ENCODE results near the gene TBX1.
"Not testable (repeated sequence)": the region's sequence is repeated elsewhere in the genome, so short reads cannot be mapped to it uniquely, and the experiment has no call there.

The TBX1 gene

DNA sequence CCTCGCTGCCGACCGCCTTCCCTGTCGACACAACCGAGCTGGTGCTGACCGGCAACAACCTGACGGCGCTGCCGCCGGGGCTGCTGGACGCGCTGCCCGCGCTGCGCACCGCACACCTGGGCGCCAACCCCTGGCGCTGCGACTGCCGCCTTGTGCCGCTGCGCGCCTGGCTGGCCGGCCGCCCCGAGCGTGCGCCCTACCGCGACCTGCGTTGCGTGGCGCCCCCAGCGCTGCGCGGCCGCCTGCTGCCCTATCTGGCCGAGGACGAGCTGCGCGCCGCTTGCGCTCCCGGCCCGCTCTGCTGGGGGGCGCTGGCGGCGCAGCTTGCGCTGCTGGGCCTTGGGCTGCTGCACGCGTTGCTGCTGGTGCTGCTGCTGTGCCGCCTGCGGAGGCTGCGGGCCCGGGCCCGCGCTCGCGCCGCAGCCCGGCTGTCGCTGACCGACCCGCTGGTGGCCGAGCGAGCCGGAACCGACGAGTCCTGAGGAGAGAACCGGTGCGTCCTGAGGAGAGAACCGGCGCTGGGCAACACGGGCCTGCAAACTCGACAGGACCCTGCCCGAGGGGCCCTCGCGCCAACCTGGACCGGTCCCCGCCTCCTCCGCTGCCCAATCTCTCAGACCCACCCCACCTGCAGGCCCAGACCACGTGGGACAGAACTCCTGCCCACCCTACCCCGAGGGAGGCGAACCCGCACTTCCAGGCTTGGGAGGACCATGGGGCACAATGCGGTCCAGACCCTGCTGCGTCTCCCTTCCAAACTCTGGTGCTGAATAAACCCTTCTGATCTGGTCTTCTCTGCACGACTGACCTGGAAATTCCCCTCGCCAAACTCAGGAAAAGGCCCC is 36.4 kb upstream of the TBX1 start:
- no peak for DNase-seq

DNA sequence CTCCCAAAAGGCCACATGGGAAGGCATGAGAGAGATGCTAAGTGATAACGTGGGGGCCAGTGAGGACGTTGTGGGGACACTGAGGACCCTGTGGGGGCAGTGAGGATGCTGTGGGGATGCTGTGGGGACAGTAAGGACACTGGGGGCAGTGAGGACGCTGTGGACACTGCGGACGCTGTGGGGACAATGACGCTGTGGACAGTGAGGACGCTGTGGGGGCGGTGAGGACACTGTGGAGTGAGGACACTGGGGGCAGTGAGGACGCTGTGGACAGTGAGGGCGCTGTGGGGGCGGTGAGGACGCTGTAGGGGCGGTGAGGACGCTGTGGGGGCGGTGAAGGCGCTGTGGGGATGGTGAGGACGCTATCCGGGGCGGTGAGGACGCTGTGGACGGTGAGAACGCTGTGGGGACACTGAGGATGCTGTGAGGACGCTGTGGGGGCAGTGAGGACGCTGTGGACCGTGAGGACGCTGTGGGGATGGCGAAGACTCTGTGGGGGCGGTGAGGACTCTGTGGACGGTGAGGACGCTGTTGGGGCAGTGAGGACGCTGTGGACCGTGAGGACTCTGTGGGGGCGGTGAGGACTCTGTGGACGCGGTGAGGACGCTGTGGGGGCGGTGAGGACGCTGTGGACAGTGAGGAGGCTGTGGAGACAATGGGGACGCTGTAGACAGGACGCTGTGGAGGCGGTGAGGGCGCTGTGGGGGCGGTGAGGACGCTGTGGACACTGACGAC is 35.5 kb upstream of the TBX1 start:
- no peak for DNase-seq

DNA sequence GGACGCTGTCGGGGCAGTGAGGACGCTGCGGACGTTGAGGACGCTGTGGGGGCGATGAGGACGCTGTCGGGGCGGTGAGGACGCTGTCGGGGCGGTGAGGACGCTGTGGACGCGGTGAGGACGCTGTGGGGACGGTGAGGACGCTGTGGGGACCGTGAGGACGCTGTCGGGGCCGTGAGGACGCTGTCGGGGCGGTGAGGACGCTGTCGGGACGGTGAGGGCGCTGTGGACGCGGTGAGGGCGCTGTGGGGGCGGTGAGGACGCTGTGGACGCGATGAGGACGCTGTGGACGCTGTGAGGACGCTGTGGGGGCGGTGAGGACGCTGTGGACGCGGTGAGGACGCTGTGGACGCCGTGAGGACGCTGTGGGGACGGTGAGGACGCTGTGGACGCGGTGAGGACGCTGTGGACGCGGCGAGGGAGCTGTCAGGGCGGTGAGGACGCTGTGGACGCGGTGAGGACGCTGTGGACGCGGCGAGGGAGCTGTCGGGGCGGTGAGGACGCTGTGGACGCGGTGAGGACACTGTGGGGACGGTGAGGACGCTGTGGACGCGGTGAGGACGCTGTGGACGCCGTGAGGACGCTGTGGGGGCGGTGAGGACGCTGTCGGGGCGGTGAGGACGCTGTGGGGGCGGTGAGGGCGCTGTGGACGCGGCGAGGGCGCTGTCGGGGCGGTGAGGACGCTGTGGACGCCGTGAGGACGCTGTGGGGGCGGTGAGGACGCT is 34.4 kb upstream of the TBX1 start:
- not testable (repeated sequence) for DNase-seq

DNA sequence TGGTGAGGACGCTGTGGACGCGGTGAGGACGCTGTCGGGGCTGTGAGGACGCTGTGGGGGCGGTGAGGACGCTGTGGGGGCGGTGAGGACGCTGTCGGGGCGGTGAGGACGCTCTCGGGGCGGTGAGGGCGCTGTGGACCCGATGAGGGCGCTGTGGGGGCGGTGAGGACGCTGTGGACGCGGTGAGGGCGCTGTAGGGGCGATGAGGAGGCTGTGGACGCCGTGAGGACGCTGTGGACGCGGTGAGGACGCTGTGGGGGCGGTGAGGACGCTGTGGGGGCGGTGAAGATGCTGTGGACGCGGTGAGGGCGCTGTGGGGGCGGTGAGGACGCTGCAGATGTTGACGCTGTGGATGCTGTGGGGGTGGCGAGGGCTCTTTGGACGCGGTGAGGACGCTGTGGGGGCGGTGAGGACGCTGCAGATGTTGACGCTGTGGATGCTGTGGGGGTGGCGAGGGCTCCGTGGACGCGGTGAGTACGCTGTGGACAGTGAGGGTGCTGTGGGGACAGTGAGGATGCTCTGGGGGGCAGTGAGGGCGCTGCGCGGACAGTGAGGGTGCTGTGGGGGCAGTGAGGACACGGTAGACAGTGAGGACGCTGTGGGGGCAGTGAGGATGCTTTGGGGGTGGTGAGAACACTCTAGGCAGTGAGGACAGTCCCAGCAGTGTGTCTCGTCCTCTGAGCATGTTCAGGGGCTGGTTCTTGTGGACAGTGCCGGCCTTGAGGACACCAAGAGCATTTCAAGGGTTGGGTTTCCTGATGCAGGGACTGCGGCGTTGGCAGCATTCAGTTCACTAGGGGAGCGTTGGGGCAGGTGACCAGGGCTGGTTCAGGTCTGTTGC is 33.0 kb upstream of the TBX1 start:
- no peak for DNase-seq

DNA sequence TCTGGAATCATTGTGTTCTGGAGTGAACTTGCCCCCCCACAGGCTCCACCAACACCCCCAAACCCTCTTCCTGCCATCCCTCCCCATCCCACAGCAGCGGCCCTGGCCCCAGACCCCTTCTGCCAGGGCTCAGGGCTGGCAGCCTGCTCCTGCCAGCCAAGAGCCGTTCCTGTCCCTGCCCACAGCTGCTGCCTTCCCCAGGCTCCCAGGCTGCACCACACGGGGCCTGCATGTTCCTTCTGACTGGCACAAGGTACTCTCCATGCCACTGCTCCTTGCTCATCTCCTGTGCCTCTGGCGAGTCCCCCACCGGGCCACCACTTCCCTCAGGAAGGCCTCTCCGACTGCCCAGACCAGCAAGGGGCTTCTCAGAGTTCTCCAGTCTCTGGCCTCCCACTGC is 32.3 kb upstream of the TBX1 start:
- DNase-seq: no peak

DNA sequence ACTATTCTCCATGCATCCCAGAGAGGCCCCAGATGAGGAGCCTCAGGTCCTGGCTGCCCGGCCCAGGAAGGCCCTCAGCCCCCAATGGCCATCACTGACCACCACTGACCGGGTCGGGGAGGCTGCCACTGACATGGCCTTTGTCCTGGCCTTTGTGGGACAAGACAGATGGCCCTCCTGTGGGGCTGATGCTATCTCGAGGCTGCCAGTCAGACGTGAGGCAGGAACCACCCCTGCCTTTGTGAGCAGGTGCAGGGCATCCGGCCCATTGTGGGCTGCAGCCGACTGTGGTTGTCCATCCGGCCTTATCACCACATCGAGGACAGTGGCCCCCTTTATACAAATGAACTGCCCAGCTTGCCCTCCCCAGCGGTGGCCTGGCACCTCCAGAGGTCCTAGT is 31.7 kb upstream of the TBX1 start:
- no peak for DNase-seq

DNA sequence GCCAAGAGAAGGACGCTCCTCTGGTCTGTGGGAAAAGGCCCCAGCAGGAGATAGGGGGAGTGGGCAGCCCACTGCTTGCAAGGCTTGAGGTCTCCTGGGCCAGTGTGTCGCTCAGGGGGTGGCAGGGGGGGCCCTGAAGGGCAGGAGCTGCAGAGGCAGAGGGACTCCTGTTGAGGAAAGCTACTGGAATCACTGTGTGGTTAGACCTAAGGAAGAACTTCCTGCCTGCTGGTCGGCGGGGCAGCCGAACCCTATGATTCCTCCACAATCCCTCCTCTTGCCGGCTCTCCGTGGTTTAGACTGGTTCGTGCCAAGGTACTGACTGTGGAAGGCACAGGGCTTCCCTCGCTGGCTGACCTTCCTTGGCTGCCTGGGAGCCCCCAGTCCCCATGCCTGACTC is 31.1 kb upstream of the TBX1 start:
- no peak for DNase-seq

DNA sequence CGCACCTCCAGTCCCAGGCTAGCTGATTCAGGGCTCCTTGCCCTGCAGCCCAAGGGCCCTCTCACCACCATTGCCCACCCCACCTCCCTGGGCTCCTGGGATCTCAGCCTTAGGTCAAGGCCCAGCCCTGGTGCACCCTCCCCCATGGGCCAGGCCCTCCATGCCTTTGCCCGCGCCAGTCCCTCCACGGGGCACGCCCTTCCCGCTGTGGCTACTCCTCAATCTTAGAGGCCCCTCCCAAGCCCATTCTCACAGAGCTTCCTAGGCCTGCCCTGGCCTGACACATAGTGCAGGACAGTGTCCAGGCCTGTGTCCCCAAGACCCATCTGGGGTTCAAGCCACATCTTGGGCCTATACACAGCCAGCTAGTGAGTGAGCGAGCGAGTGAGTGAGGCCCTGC is 30.4 kb upstream of the TBX1 start:
- no peak for DNase-seq

DNA sequence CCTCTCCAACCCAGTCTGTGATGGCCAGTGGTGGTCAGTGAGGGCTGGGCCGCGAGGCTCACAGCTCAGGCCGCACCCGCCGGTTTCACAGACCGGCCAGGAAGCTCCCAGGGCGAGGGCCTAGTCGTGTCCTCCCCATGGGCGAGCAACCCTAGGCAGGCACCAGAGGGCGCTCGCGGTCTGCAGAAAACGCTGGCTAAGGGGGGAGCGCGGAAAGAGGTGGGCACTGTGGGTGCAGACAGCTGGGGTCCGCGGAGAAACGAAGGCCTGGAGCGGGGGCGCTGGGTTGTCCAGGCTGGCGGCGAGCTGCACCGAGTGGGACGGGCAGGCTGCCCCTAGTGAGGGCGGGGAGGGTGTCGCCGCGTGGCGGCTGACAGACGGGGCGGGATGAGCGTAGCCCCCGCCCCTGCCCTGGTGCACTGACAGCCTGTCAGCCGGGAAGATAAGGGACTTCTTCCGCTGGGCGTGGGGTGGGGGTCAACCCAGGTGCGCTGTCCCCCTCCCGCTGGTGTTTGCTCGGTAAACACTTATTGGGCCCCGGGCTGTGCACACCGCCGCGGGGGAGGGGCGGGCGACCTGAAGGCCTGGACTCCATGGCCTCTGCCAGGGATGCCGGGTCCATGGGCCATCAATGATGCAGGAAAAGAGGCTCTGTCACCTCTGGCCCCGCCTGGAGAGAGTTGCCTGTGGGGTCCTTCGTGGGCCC is 29.8 kb upstream of the TBX1 start:
- DNase-seq: peak; percentile 69

DNA sequence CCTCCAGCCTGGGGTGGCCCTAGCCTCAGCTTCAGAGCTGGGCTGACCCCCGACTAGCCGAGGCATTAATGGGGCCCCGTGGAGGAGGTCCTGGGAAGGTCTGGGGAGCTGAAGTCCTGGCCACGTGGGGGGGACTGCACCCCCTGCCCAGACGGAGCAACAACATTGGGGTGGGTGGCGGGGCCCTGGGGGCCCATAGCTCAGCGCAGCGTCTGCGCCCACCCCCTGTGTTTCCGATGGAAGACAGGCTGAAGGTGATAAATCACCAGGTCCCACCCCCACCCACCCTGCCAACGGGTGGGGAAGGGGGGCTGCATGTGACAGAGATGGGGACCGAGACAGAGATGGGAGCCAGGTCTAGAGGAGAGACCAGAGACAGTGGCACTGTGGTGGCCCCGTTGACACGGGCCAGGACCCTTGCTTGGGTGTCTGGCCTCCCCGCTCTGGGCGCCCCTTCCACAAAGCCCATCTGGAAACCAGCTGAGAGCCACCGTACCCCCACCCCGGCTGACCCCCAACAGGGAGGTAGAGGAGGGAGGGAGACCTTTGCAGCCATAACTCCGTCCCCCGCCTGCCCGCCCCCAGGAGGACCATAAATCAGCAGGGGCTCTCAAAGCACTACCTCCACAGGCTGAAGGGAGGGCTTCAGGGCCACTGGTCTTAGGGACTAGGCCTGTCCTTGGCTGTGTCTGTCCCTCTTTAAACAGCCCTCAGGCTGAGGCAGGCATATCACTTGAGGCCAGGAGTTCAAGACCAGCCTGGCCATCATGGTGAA is 29.0 kb upstream of the TBX1 start:
- DNase-seq: no peak

DNA sequence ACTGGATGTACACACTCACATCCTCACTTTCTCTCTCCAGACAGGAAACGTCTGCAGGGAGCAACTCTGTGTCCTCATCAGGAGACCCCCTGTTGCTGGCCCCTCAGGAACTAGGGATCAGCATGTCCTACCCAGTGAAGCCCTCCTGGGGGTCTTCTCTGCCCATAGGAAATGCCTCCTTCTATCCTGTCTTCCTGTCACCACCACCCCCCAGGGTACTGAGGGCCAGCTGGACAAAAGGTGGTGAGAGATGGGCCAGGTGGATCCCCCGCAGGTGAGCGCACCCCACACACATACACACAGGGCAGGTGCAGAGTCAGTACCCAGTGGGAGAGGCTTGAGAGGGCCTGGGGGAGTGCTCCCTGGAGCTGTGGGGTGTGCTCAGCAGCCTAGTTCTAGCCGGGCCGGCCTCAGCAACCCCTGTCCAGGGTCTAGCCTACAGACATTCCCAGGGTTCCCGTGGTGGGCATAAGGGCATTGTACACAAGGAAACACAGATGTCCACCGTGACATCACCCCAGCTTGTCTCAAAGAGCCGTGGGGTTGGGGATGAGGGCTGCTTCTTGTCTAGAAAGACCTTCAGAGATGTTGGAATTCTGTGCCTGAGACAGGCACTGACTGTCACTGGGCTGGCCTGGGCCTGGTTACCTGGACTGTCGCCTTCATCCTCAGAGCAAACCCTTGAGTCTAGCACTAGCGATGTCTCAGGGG is 28.0 kb upstream of the TBX1 start:
- no peak for DNase-seq

DNA sequence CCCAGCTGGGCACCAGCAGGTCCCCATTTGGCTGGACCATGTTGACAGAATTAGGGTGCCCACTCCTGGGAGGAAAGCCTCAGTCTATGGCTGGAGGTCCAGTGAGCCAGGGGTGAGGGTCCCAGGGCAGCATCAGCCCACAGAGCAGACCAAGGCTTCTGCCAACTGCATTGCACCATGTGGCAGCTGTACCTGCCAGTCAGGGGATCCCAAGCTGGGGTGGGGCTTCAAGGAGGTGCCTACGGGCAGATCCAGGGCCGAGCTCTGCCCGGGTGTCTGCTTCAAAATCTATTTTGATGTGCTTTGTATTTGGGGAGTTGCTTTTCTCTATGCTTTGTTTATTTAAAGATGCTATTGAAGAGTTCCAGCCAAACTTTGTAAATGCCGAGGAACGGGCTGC is 26.8 kb upstream of the TBX1 start:
- no peak for DNase-seq

DNA sequence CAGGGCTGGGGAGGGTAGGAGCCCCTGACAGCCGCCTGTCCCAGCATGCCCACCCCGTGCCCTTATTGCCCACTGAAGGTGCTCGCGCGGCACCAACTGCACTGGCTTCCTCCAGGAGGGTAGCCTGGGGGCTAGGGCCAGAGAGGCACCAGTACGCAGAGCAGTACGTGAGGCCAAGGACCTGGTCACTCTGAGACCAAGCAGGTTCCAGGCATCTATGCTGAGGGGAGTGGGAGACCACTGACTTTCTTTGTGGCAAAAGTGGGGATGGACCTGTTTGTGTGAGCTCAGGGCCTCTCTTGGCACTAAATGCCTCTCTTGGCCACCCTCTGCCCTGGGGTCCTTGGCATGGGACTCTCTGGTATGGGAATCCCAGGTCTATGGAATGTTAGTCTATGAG is 26.4 kb upstream of the TBX1 start:
- DNase-seq: no peak

DNA sequence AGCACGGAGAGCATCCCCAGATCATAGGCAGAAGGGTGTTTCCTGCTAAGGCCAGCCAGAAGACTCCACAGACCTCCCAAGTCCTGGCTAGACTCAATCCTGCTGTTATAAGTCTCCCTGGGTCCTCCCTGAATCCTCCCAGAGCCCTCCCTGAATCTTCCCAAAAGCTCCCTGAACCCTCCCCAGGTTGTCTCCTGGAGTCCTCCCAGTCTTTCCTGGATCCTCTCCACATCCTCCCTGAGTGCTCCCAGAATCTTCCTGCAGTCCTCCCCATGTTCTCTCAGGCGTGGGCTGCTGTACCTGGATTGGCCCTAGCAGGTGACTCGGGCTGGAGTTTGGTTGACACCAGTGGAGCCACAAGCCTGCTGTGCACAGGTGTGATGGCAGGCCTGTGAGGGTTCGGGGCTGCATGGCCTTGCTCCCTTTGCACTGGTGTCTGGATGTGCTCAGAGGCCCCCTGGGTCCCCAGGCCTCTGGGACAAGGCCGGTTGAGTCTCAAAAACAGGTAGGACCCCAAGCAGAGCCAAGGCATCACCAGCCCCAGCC is 25.7 kb upstream of the TBX1 start:
- no peak for DNase-seq

DNA sequence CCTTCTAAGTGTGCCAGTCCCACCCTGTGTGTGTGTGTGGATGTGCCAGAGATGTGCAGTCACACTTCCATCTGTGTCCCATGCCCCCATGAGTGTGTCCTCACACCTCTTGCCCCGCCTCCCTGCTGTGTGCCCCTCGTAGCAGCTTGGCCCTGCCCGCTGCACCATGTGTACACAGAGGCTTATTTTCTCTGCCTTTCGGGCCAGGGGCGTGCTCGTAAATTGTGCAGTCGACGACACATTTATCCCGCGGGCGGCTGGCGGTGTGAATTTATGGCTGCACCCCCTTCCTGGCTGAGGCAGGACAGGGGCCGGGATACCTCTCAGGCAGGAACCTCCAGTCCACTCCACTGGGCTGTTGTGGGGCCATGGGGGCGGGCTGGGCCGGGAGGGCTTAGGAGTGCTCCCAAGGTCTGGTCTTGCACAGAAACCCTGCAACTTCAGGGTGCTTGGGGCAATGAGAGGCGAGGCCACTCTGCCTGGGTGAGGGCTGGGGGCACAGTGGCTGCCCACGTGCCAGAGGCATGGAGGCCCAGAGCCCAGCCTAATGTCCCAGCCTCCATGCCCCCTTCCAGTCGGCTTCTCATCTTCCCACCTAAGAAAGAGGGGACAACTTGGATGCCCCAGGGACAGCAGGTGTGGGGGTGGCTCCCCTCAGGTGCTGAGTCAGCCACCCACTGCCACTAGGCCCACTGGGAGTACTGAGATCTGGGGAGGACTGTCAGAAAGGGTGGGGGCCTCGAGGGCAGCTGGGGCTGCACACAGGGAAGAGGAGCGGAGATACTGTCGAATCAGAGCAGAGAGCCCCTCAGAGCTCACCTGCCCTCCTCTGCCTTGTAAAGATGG is 24.7 kb upstream of the TBX1 start:
- no peak for DNase-seq

DNA sequence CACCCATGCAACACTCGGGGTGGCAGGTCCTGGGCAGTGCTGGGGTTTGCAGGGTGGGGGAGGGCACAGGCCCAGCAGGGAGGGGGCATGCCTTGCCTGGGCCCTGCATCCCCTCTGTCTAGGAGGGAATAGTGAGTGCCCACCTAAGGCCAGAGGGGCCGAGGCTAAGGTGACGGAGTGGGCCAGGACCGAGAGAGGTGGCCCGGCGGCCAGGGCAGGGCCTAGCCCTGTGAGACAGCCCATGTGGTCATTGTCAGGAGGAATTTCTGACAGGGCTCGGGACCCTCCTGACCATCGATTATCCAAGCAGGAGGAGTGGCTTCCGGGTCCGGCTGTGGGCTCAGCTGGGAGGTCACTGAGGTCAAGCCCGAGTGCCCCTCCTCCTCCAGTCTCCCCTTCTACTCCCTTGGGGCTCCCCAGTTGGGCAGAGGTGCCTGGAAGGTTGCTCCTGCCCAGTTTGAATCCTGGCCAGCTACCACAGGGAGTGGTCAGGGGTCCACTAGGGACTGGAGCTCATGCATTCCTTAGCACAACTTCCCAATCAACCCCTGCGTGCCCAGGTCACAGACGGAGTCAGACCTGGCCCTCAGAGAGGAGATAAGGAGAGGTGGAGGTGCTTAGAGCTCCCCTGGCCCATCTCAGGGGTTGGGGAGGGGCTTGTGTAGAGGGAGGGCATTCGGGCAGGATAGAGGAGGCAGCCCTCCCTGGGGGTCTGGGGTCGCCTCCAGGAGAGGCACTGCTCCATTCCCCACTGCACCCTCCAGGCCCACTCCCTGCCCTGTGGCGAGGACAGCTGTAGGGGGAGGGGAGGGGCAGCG is 22.5 kb upstream of the TBX1 start:
- no peak for DNase-seq

DNA sequence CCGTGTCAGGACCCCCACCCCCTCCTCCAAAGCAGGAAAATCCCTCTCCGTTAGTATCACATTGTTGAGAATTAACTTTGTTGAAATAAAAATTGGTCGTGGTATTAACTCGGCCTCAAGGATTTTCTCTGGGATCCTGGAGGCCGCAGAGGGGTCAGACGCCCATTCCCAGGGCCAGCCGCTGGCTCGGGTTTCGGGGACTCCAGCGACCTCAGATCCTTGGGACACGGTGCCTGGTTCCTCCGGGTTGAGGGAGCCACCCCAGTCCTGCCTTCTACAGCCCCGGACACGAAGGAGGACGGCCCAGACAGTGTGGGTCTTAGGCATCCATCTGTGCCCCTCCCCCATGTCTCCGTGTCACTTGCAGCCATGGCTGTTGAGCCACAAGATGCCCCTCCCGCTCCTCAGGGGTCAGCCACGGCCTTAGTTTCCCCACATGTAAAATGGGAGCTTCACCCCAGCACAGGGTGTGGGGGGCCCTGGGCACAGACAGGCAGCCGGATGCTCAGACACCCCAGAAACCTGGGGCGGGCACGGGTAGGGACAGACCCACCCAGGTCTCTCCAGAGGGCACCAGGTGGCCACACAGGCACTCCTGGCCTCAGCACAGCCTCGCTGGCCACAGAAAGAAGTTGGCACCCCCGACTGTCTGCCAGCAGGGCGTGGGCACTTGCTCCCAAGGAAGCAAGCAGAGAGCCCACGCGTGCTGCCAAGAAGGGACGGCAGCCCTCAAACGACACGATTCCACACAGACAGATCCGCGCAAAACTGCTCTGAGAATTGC is 21.7 kb upstream of the TBX1 start:
- no peak for DNase-seq

DNA sequence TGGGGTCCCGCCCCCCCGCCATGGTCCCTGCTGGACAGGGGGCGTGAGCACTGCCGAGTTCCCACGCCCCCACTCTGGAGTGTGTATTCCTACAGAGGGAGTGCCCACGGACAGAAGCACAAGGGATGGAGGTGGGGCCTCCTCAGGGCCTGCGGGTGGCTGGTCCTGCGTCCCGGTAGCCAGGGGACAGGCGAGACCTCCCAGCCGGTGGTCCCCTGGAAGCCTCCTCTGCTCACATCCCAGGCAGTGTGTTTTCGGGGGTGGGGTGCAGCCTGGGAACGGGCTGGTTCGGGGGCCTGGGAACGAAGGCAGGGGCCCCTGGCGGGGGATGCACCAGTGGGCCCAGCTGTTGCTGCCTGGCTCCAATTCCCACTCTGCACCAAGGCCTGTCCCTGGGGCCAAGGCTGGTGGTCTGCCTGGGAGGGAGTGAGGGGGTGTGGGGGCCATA is 21.1 kb upstream of the TBX1 start:
- no peak for DNase-seq

Data from NCI-H1092 (cell line).